GM19468 (cell line): Measurements from ENCODE around the gene PCDH1.
A peak's percentile ranks its signal among the peaks of the same experiment; 100 is the strongest.
"Not testable (repeated sequence)": the region's sequence is repeated elsewhere in the genome, so short reads cannot be mapped to it uniquely, and the experiment has no call there.

Experiments used
- ATAC-seq: cut with Tn5 transposase; IDR thresholded peaks from one replicate; pipeline ENCODE4 v1.9.1; 2021; ENCODE audit warnings: mild to moderate bottlenecking, moderate library complexity, moderate number of reproducible peaks; ENCODE audit not compliant: unreplicated experiment; ENCODE audit errors: extremely low read depth

Gene PCDH1

DNA sequence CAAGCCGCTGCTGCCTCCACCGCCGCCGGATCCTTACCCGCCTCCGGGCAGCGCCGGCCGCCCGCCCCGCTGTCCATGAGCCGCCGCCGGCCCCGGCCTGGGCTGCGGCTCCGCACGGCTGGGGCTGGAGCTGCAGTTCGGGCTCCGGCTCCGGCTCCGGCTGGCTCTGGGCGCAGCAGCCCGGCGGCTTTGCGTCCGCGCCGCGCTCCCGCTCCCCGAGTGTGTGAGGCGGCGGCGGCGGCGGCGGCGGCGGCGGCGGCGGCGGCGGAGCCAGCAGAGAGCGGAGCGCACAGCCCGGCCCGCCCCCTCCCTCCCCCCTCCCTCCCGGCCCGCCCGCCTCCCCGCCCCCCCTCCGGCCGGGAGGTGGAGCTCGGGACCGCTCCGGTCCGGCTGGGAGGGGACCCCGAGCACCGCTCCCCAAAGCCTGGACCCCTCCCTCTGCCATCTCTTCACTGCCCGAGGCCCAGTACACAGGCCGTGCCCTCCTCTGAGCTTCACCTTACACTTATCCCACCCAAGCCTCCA, at the start of gene PCDH1:
Gene PCDH1, minus strand, starts transcription at position 225 of the 525 bp plus-strand sequence. Its CDS starts 148 bp downstream, at position 77.
- no peak for ATAC-seq

GRCh38 chr5:141926434-141926833, 48.2 kb upstream of the PCDH1 start:
- ATAC-seq = no peak

GRCh38 chr5:141923448-141924313, 45.5 kb upstream of the PCDH1 start, which contains the start of gene DELE1:
Gene DELE1, plus strand, starts transcription at chr5:141923871. Its CDS starts 71 bp downstream, at chr5:141923942.
- ATAC-seq = peak; percentile 89

- not testable (repeated sequence) for ATAC-seq
Observed at GRCh38 chr5:141922827-141923447, 44.7 kb upstream of the PCDH1 start.

- no peak for ATAC-seq
Observed at GRCh38 chr5:141920771-141921170, 42.6 kb upstream of the PCDH1 start.

DNA sequence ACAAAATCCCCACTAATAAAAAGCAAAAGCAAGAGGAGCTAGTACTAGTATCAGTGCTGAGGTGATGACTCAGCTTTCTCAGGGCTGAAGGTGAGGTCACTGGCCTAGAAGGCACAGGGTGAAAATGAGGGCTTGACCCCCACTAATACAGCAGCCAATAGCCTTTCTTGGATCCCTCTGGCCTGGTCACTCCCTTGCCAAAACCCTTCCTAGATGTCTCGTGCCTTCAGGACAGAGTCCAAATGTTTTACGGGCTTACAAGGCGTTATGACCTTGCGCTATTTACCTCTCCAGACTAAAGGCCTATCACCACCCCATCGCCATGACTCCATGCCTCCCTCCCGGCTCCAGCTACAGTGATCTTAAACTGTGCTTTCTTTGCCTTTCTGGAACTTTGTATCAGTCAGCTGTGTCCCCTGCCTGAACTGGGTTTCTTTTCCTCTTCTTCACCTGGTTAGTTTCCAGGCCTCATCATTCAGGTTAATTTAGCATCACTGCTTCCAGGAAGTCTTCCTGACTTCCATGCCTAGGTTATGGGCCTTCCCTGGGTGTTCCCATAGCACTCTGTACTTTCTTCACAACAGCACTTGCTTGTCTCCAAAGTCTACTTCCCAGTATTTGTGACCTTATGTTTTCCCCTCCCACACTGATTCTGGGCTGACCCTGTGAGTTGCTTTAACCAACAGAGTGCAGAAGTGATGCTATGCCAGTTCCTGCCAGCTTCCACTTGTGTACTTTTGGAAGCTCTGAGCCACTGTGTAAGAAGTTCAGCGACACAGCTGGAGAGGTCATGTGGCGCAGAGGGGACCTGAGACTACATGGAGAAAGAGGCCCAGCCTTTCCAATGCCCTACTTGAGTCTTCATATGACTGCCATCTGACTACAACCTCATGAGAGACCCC, 41.3 kb upstream of the PCDH1 start:
- no peak for ATAC-seq

DNA sequence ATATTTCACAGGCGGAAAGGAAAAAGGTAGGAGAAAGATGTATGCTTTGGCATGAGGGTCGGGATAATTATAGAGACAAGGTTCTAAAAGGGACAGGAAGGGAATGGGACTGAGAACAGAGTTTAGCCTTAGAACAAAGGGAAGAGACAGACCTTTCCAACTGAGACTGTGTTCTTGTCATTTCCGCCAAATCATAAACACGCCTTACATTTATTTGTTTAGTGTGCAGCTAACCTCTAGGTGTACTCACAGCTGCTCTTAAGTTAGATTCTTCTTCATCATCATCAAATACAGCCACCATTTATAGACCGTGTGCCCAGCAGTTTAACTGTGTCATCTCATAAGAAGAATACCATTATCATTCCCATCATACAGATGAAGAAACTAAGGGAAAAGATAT, 39.5 kb upstream of the PCDH1 start:
- no peak for ATAC-seq

- no peak for ATAC-seq
Observed at GRCh38 chr5:141916522-141916921, 38.3 kb upstream of the PCDH1 start.

- ATAC-seq = no peak
Observed at GRCh38 chr5:141915881-141916336, 37.7 kb upstream of the PCDH1 start.

DNA sequence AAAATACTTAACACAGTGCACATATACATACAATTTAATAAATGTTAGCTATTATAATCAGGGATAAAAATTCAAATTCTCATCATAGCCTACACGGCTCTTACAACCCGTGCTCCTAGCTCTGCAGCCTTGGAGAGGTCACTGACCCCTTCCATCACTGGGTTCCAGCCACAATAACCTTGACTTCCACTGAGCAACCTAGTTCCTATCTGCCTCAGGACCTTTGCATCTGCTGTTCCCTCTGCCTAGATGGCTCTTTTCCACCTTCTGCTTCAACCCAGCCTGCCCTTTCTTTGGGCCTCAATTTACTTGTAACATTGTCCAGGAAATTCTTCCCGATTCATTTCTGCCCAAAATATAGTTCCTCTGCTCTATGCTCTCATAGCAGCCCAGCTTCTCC, 36.6 kb upstream of the PCDH1 start:
- no peak for ATAC-seq

DNA sequence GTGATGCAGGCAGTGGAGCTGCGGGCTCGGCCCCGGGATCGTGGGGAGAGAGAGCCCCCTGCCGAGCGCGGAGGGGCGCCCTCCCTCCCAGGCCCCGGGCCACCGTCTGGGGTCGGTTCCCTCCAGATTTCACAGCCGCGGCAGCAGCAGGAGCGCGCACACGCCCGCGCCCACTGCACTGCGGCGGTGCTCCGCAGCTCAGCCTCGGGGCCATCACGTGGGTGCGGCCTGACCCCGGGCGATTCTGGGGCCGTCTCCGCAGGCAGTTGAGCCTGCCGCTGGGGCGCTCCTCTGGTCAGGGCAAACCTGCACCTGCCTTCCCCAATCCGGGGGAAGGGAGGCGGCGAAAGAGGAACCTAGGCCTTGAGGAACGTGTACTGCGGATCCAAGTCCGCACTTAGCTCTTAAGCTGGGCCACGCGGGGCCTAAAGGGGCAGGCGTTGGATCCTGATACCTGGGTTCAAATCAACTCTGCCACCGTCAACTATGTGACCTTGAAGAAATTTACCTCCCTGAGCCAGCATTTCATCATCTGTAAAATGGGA, 36.1 kb upstream of the PCDH1 start:
- ATAC-seq = no peak

GRCh38 chr5:141913560-141914198, 35.5 kb upstream of the PCDH1 start:
- no peak for ATAC-seq

GRCh38 chr5:141910271-141910673, 32.1 kb upstream of the PCDH1 start:
- no peak for ATAC-seq

DNA sequence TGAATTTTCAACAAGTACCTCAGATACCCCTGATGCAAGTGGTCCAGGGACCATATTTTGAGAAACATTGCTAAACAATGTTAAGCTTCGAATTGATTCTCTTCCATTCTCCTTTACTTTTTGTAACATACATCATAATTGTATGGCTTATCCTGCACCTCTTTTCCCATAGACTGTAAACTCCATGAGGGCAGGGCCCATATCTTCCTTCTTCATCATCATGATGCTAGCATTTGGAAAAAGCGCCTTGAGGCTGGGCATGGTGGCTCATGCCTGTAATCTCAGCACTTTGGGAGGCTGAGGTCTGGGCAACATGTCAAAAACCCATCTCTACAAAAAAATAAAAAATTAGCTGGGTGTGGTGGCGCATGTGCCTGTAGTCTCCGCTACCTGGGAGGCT, 31.0 kb upstream of the PCDH1 start:
- ATAC-seq = no peak

DNA sequence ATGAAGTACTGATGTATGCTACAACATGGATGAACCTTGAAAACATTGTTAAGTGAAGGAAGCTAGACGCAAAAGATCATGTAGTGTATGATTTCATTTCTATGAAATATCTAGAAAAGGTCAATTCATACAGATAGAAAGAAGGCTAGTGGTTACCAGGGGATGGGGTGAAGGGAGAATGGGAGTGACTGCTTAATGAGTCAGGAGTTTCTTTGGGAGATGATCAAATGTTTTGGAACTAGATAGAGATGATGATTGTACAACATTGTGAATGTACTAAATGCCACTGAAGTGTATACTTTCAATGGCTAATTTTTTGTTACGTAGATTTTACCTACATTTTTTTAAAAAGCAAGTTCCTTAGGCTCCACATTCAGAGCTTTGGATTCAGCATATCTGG, 30.6 kb upstream of the PCDH1 start:
- ATAC-seq = no peak

GRCh38 chr5:141906972-141907371, 28.8 kb upstream of the PCDH1 start:
- ATAC-seq = no peak

- no peak for ATAC-seq
Observed at GRCh38 chr5:141906517-141906916, 28.3 kb upstream of the PCDH1 start.

GRCh38 chr5:141904551-141904950, 26.3 kb upstream of the PCDH1 start:
- no peak for ATAC-seq

DNA sequence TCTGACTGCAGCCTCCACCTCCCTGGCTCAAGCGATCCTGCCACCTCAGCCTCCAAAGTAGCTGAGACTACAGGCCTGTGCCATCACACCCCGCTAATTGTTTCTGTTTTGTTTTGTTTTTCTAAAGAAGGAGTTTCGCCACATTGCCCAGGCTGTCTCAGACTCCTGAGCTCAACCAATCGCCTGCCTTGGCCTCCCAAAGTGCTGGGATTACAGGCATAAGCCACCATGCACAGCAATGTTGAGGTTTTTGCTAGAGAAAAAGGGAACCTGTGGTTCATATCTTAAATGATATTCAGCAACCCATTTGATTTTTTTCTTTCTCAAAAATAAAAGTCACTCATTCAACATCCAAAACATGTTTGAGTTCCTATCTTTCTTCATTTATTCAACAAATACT, 25.1 kb upstream of the PCDH1 start:
- no peak for ATAC-seq
